Stimulated activated CD8-positive, alpha-beta memory T cell treated with anti-CD3 and anti-CD28 coated beads, Interleukin-12 subunit alpha, Interleukin-12 subunit beta, amount 100 ng/mL, for 24 hours (primary cell): ENCODE results near the gene ADORA1.

Source experiments
- DNase-seq: peaks from one replicate; pipeline ENCODE4 v3.0.0-alpha.2; 2020; ENCODE audit errors: extremely low read depth

ADORA1 gene

GRCh38 chr1:203140743-203141520 is 13.4 kb downstream of the ADORA1 start:
- DNase-seq, result no peak

GRCh38 chr1:203142124-203142523 is 14.6 kb downstream of the ADORA1 start:
- DNase-seq, result no peak

- no peak for DNase-seq
Observed at GRCh38 chr1:203142684-203143408, 15.3 kb downstream of the ADORA1 start.

GRCh38 chr1:203143641-203144040 is 16.1 kb downstream of the ADORA1 start:
- DNase-seq, result no peak

- no peak for DNase-seq
Observed at GRCh38 chr1:203144661-203145060, 17.1 kb downstream of the ADORA1 start.

- no peak for DNase-seq
Observed at GRCh38 chr1:203145321-203146041, 18.0 kb downstream of the ADORA1 start.

- no peak for DNase-seq
Observed at GRCh38 chr1:203146042-203146369, 18.5 kb downstream of the ADORA1 start.

GRCh38 chr1:203146537-203146936 is 19.0 kb downstream of the ADORA1 start:
- DNase-seq, result no peak

GRCh38 chr1:203147376-203147775 is 19.9 kb downstream of the ADORA1 start:
- DNase-seq, result no peak

GRCh38 chr1:203148127-203148526 is 20.6 kb downstream of the ADORA1 start:
- DNase-seq, result no peak

GRCh38 chr1:203148579-203148978 is 21.1 kb downstream of the ADORA1 start:
- DNase-seq, result no peak

- no peak for DNase-seq
Observed at GRCh38 chr1:203149188-203149840, 21.8 kb downstream of the ADORA1 start.

- no peak for DNase-seq
Observed at GRCh38 chr1:203150511-203151297, 23.2 kb downstream of the ADORA1 start.

- DNase-seq, result no peak
Observed at GRCh38 chr1:203151362-203152157, 24.0 kb downstream of the ADORA1 start.

- no peak for DNase-seq
Observed at GRCh38 chr1:203152158-203153034, 24.9 kb downstream of the ADORA1 start.

- no peak for DNase-seq
Observed at GRCh38 chr1:203153051-203153988, 25.8 kb downstream of the ADORA1 start.

GRCh38 chr1:203153989-203154821 is 26.7 kb downstream of the ADORA1 start:
- no peak for DNase-seq

- no peak for DNase-seq
Observed at GRCh38 chr1:203156280-203156679, 28.8 kb downstream of the ADORA1 start.
